ENCODE measurements around the gene CDK14. TPM values are rescaled to one million over a fixed set of nuclear protein-coding genes. Genes with fewer than 3 reads are reported as not detected.

Gene CDK14
- total and polyA plus RNA-seq, 2 donors (not counting 3 experiments of a cell fraction or from before 2014, with no cell fraction given), result 5.5 to 34.2 TPM

GRCh38 chr7:90933041-90933440 lies 336.9 kb downstream of the CDK14 start:
- no peaks in the 10 kb centered on the region for H3K4me1 ChIP-seq (ENCODE audit: control insufficient read depth, extremely low read depth, insufficient read depth, low read length)
- no peaks in the 10 kb centered on the region for H3K9me1 ChIP-seq (replicated peaks; ENCODE audit: control insufficient read depth, extremely low read depth, insufficient read depth, low read length)
- no peaks in the 10 kb centered on the region for H3K9me3 ChIP-seq (replicated peaks; ENCODE audit: control insufficient read depth, insufficient read depth, low read length)
- no peak overlapping the region for H3K9ac ChIP-seq (replicated peaks; ENCODE audit: extremely low read depth, insufficient read depth, low read length)
- intact Hi-C loops (cut with micrococcal nuclease) (no loop called here), dilution Hi-C loops (cut with MboI; ENCODE audit: extremely low pct_ligation_motif_present, low sequenced_read_pairs) (no loop called here)
- no peak for FAIRE-seq
- H3K4me3 ChIP-seq (replicated peaks in 1 of 3; ENCODE audit: insufficient read depth in 1 of 3, low read depth in 1 of 3, low read length in 3 of 3), result no peak overlapping the region
- BruUV-seq (replicated peaks), result no TSS peak
- H3K27me3 ChIP-seq (ENCODE audit: control insufficient read depth in 2 of 2, insufficient read depth in 2 of 2, low read length in 2 of 2), result no peaks in the 10 kb centered on the region
- DNase-seq (ENCODE audit: low read depth, low spot score), result no peak
- H3K4me2 ChIP-seq (ENCODE audit: insufficient read depth, low read length), result no peak overlapping the region
- no peak overlapping the region for H3K27ac ChIP-seq (ENCODE audit: insufficient read depth, low read depth, low read length)
- H3K36me3 ChIP-seq (ENCODE audit: control insufficient read depth in 2 of 2, extremely low read depth in 1 of 2, insufficient read depth in 2 of 2, low read length in 2 of 2), result no peaks in the 10 kb centered on the region
- TF ChIP-seq JUN (IDR thresholded peaks at IDR 0.05; ENCODE audit: borderline replicate concordance, insufficient read depth, insufficient read length, low read depth) (no peak), FOS (IDR thresholded peaks at IDR 0.05; ENCODE audit: borderline replicate concordance, insufficient read depth, low read length) (no peak), EZH2 (IDR thresholded peaks at IDR 0.05; ENCODE audit: borderline replicate concordance, low read depth, low read length, severe bottlenecking) (no peak), GATA2 (IDR thresholded peaks at IDR 0.05; ENCODE audit: insufficient read depth, insufficient read length, low read depth, low read length) (no peak)
- CTCF ChIA-PET, result no interaction called here
- POLR2A ChIA-PET, result no interaction called here
- H4K20me1 ChIP-seq (replicated peaks; ENCODE audit: control insufficient read depth, extremely low read depth, insufficient read depth, low read length), result no peaks in the 10 kb centered on the region
- H3K79me2 ChIP-seq (ENCODE audit: control insufficient read depth, insufficient read depth, low read length), result no peaks in the 10 kb centered on the region
- no peak overlapping the region for H2AFZ ChIP-seq (ENCODE audit: low read depth, low read length)

GRCh38 chr7:90933984-90934383 lies 337.9 kb downstream of the CDK14 start:
- Histone ChIP-seq H3K4me3 (replicated peaks in 1 of 3; ENCODE audit: insufficient read depth in 1 of 3, low read depth in 1 of 3, low read length in 3 of 3) (no peak overlapping the region), H2AFZ (ENCODE audit: low read depth, low read length) (no peak overlapping the region), H3K9ac (replicated peaks; ENCODE audit: extremely low read depth, insufficient read depth, low read length) (no peak overlapping the region), H3K36me3 (ENCODE audit: control insufficient read depth in 2 of 2, extremely low read depth in 1 of 2, insufficient read depth in 2 of 2, low read length in 2 of 2) (no peaks in the 10 kb centered on the region), H3K4me1 (ENCODE audit: control insufficient read depth, extremely low read depth, insufficient read depth, low read length) (no peaks in the 10 kb centered on the region), H4K20me1 (replicated peaks; ENCODE audit: control insufficient read depth, extremely low read depth, insufficient read depth, low read length) (no peaks in the 10 kb centered on the region), H3K4me2 (ENCODE audit: insufficient read depth, low read length) (no peak overlapping the region), H3K27me3 (ENCODE audit: control insufficient read depth in 2 of 2, insufficient read depth in 2 of 2, low read length in 2 of 2) (no peaks in the 10 kb centered on the region), H3K9me1 (replicated peaks; ENCODE audit: control insufficient read depth, extremely low read depth, insufficient read depth, low read length) (no peaks in the 10 kb centered on the region), H3K27ac (ENCODE audit: insufficient read depth, low read depth, low read length) (no peak overlapping the region), H3K9me3 (replicated peaks; ENCODE audit: control insufficient read depth, insufficient read depth, low read length) (no peaks in the 10 kb centered on the region), H3K79me2 (ENCODE audit: control insufficient read depth, insufficient read depth, low read length) (no peaks in the 10 kb centered on the region)
- DNase-seq (ENCODE audit: low read depth, low spot score) (no peak), FAIRE-seq (no peak)
- dilution Hi-C loops (cut with MboI; ENCODE audit: extremely low pct_ligation_motif_present, low sequenced_read_pairs) (no loop called here), intact Hi-C loops (cut with micrococcal nuclease) (no loop called here)
- ChIA-PET POLR2A (no interaction called here), CTCF (no interaction called here)
- TF ChIP-seq POLR2A (IDR thresholded peaks at IDR 0.05; ENCODE audit: low read depth, low read length) (no peak), FOS (IDR thresholded peaks at IDR 0.05; ENCODE audit: borderline replicate concordance, insufficient read depth, low read length) (no peak)
- BruUV-seq (replicated peaks), result no TSS peak
